ENCODE data around the gene INSL3.
A peak's percentile ranks its signal among the peaks of the same experiment; 100 is the strongest.
"Not testable (repeated sequence)": the region's sequence is repeated elsewhere in the genome, so short reads cannot be mapped to it uniquely, and the experiment has no call there.

INSL3 gene

DNA sequence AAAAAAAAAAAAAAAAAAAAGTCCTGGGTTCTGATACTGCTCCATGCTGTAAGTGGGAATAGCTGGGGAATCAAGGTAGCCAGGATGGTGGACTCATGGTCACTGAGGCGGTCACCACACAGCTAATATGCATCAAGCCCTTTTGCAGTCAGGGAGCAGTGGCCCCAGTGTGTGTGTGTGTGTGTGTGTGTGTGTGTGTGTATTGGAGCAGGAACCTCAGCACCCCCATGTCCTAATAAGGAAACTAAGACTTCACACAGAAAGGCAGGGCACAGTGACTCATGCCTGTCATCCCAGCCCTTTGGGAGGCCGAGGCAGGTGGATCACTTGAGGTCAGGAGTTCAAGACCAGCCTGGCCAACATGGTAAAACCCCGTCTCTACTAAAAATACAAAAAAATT lies 14.4 kb downstream of the INSL3 start:
- no peak overlapping the region for H3K27ac Mint-ChIP-seq
- peak overlapping the region; percentile 54 for H3K4me3 Mint-ChIP-seq
- no peaks in the 10 kb centered on the region for H3K36me3 Mint-ChIP-seq
- no peaks in the 10 kb centered on the region for H3K27me3 Mint-ChIP-seq
- no peaks in the 10 kb centered on the region for H3K9me3 Mint-ChIP-seq (ENCODE audit: low read depth)
- H3K4me1 Mint-ChIP-seq (ENCODE audit: low read depth): peaks cover 34% of the 10 kb centered on the region

DNA sequence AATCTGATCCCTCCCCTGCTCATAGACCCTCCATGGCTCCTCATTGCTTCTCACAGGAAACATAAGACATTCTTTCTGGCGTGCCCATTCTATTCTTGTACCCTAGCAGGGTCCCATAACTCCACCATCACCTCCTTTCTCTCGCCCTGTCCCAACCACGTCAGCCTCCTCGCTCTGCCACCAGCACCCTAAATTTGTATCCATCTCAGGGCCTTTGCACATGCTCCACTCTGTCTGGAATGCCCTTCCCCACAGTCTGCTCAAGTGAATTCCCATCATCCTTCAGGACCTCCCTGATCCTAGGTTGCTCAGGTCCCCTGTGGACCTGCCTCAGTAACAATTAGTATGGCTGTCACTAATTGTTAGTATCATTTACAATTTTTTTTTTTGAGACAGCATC lies 15.9 kb downstream of the INSL3 start:
- H3K9me3 Mint-ChIP-seq (ENCODE audit: low read depth): no peaks in the 10 kb centered on the region
- H3K4me1 Mint-ChIP-seq (ENCODE audit: low read depth): peaks cover 35% of the 10 kb centered on the region
- H3K27me3 Mint-ChIP-seq: no peaks in the 10 kb centered on the region
- peak overlapping the region; percentile 9 for H3K4me3 Mint-ChIP-seq
- H3K27ac Mint-ChIP-seq: peak overlapping the region; percentile 22
- no peaks in the 10 kb centered on the region for H3K36me3 Mint-ChIP-seq

DNA sequence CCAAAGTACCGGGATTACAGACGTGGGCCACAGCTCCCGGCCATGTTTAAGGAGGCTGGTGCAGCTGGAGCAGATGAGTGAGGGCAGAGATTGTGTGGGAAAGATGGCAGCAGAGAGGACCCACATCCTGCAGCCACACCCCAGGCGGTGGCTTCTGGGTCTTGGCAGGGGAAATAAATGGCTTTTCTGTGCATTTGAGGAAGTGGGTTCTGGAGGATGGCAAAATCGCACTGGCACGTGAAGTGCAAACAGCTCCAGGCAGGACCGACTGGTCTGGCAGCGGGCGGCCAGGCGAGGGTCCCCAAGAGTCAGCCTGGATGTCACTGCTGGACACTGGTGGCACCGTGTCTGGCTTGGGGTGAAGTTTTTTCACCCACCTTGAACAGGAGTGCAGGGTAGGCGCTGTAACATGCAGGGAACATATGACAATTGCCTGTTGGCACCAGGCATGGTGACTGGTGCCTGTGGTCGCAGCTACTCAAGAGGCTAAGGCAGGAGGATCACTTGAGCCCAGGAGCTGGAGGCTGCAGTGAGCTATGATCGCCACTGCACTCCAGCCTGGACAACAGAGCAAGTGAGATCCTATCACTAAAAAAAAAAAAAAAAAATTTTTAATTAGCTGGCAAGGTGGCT lies 17.9 kb downstream of the INSL3 start:
- peaks cover 35% of the 10 kb centered on the region for H3K4me1 Mint-ChIP-seq (ENCODE audit: low read depth)
- H3K9me3 Mint-ChIP-seq (ENCODE audit: low read depth): no peaks in the 10 kb centered on the region
- peak overlapping the region; percentile 63 for H3K4me3 Mint-ChIP-seq
- H3K27ac Mint-ChIP-seq: peak overlapping the region; percentile 76
- H3K27me3 Mint-ChIP-seq: no peaks in the 10 kb centered on the region
- no peaks in the 10 kb centered on the region for H3K36me3 Mint-ChIP-seq

DNA sequence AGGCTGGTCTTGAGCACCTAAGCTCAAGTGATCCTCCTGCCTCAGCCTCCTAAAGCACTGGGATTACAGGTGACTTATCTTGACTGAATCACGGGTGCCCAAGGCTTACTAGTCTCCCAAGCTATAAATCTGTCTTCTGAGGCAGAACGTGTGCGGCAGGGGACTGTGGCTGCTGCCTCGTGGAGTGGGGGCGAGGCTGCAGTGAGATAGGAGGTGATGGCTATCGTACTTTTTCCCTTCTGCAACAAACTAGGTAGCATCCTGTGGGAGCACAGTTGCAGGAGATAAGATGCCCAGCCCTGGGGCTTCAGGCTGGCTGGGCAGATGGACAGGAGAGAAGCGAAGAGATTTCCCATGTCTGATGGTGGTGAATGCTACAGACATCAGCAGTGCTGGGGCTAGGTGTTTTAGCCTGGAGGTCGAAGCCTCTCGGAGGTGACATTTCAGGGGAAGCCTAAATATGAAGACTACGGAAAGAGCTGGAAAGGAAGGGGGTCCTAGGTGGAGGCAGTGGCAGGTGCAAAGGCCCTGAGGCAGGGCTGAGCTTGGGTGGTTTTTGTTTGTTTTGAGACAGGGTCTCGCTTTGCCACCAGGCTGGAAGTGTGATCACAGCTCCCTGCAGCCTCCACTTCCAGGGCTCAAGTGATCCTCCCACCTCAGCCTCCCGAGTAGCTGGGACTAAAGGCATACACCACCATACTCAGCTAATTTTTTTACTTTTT lies 19.0 kb downstream of the INSL3 start:
- Mint-ChIP-seq H3K27ac (peak overlapping the region; percentile 11), H3K9me3 (ENCODE audit: low read depth) (no peaks in the 10 kb centered on the region), H3K4me1 (ENCODE audit: low read depth) (peaks cover 35% of the 10 kb centered on the region), H3K4me3 (peak overlapping the region; percentile 7), H3K36me3 (no peaks in the 10 kb centered on the region), H3K27me3 (no peaks in the 10 kb centered on the region)

DNA sequence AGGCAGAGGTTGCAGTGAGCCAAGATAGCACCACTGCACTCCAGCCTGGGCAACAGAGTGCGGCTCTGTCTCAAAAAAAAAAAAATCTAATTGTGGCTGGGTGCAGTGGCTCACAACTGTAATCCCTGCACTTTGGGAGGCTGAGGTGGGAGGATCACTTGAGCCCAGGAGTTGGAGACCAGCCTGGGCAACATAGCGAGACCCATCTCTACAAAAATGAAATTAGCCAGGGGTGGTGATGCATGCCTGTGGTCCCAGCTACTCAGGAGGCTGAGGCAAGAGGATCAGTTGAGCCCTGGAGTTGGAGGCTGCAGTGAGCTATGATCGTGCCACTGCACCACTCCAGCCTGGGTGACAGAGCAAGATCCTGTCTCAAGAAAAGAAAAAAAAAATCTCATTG lies 22.7 kb downstream of the INSL3 start:
- peaks cover 48% of the 10 kb centered on the region for H3K4me1 Mint-ChIP-seq (ENCODE audit: low read depth)
- H3K4me3 Mint-ChIP-seq; H3K9me3 Mint-ChIP-seq (ENCODE audit: low read depth); H3K27me3 Mint-ChIP-seq; H3K36me3 Mint-ChIP-seq; H3K27ac Mint-ChIP-seq: not testable (repeated sequence)

DNA sequence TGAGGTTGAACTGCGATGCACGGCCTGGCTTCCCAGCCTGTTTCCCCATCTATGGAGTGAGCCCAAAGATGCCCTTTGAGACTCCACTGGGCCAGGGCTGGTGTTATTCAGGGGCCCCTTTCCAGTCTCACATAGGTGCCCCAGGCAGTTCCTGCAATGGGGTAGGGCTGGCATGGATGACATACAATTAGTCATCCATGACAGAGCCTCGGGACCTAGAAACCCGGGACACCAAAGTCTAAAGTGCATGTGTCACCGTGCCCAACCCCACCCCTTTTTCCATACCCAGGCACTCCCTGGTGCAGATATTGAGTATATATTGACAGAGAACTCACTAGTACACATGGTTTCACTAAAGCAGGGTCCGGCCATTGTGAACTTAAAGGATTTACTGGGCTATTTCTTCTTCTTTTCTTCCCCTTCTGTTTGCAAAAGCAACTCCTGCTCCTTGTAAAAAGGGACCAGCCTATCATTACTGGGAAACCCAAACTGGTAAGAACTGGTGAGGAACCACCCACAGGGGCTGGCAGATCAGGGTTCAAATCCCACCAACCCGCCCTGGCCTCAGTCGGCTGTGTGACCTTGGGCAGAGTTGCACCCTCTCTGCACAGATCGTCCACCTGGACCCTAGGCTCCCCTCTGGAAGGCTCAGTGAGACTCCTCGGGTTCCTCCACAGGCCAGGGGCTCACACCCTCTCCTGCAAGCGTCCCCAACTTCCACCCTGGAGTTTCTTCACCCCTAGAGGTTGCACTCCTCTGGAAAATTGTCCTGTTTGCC lies 23.7 kb downstream of the INSL3 start:
- H3K4me3 Mint-ChIP-seq: no peak overlapping the region
- peaks cover 46% of the 10 kb centered on the region for H3K4me1 Mint-ChIP-seq (ENCODE audit: low read depth)
- H3K27ac Mint-ChIP-seq: no peak overlapping the region
- H3K9me3 Mint-ChIP-seq (ENCODE audit: low read depth): no peaks in the 10 kb centered on the region
- no peaks in the 10 kb centered on the region for H3K36me3 Mint-ChIP-seq
- no peaks in the 10 kb centered on the region for H3K27me3 Mint-ChIP-seq

DNA sequence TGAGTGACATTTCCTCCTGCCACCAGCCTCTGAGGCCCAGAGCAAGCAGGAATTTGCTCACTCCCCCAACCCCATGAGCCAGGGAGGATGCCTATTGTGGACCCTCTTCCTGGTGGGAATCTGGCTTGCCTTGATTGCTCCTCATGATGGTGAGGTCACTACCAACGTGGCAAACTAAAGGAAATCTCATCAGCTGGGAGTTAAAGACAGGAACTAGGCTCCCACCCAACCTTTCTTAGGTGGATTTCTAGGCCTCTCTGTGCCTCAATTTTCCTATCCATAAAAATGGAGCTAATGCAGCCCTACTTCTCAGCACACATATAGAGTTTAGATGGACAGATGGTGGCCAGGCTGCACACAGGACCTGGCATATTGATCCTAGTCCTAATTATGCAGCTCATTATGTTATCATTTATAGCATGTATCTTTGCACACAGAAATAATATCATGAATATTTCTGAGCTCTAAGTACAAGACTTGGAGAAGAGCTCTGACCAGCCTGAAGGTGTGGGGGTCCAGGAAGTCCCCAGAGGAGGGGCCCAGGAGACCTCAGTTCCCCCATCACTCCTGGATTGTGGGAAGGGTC lies 24.4 kb downstream of the INSL3 start:
- Mint-ChIP-seq H3K9me3 (ENCODE audit: low read depth) (no peaks in the 10 kb centered on the region), H3K4me3 (no peak overlapping the region), H3K27me3 (no peaks in the 10 kb centered on the region), H3K4me1 (ENCODE audit: low read depth) (peaks cover 43% of the 10 kb centered on the region), H3K27ac (no peak overlapping the region), H3K36me3 (no peaks in the 10 kb centered on the region)

DNA sequence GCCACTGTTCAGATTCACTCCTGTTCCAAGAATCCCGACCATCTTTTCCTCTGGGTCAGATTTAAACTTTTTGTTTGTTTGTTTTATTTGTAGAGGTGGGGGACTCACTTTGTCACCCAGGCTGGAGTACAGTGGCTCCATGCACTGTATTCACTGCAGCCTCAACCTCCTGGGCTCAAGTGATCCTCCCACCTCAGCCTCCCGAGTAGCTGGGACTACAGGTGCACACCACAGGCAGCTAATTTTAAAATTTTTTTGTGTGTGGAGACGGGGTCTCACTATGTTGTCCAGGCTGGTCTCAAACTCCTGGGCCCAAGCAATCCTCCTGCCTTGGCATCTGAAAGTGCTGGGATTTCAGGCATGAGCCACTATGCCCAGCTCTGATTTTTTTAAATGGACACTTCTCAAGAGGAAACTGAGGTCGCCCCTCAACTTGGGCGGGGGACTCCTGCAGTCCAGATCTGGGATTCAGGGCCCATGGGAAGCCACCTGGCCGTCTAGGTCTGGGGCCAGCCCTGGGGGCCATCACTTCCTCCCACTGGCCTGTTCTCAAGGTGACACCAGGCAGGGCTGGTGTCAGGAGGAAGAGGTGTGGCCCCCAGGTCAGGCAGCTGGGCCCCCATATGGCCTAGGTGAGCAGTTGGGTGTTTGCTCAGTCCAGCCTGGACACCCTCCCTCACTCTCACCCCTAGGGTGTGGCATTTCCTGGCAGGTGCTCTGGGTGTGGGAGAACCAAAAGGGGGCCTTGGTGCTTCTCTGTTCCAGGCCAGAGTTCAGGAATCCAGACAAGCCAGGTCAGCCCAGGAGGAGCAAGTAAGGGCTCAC lies 25.1 kb downstream of the INSL3 start:
- peaks cover 49% of the 10 kb centered on the region for H3K4me1 Mint-ChIP-seq (ENCODE audit: low read depth)
- H3K36me3 Mint-ChIP-seq: no peaks in the 10 kb centered on the region
- H3K4me3 Mint-ChIP-seq: no peak overlapping the region
- no peaks in the 10 kb centered on the region for H3K9me3 Mint-ChIP-seq (ENCODE audit: low read depth)
- no peak overlapping the region for H3K27ac Mint-ChIP-seq
- no peaks in the 10 kb centered on the region for H3K27me3 Mint-ChIP-seq

DNA sequence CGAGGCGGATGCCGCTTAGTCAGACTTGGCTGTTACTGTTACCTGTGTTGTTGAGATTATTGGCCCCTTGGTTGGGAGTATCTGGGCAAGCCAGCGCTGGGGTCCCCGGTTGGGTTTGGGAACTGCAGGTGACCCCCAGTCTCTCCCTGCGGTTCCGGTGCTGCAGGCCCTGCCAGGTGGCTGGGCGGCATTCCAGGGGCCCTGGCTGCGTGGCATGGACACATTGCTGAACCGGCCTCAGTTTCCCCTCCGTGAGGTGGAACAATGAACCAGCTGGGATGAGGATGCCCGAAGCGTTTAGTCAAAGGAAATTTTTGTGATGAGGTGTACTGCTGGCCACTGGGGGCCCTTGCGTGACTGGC lies 25.8 kb downstream of the INSL3 start:
- H3K4me3 Mint-ChIP-seq: peak overlapping the region; percentile 35
- no peak overlapping the region for H3K27ac Mint-ChIP-seq
- no peaks in the 10 kb centered on the region for H3K27me3 Mint-ChIP-seq
- H3K4me1 Mint-ChIP-seq (ENCODE audit: low read depth): peaks cover 51% of the 10 kb centered on the region
- no peaks in the 10 kb centered on the region for H3K9me3 Mint-ChIP-seq (ENCODE audit: low read depth)
- no peaks in the 10 kb centered on the region for H3K36me3 Mint-ChIP-seq

DNA sequence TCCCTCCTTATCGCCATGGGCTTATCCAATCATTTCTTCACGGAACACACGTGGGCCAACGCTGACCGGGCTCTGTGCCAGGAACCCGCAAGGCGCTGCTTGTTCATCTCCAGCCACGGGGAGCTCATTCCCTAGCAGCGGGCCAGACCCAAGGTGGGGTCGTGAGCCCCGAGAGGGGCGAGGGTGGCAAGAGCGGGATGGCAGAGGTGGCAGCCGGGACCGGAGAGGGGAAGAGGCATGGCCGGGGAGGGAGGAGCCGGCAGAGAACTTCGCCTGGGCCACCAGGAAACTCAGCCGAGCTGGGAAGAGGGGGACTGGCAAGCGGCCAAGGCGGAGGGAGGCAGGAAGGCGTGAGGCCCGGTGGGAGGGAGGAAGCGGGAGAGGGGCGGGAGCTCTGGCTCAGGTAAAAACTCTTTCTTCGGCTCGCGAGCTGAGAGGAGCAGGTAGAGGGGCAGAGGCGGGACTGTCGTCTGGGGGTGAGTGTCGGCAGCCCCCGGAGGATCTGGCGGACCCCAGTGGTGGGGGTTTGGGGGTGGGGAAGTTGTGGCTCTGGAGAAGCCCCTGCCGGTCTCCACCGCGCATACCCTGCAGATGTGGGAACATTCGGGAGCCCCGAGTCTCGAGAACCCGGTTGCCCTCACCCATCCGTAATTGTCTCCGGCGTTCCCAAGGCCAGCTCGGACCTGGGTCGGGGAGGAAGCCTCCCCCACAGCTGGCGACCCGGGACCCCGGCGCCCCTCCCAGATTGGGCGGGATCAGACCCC lies 26.4 kb downstream of the INSL3 start, which contains the start of gene B3GNT3:
Gene B3GNT3, plus strand, starts transcription at position 408 of the 764 bp plus-strand sequence. CDS start 12,670 bp downstream, outside the sequence.
- Mint-ChIP-seq H3K27ac (peak within 1 kb of the TSS; percentile 54), H3K27me3 (no peaks in the 10 kb centered on the region), H3K9me3 (ENCODE audit: low read depth) (no peaks in the 10 kb centered on the region), H3K4me3 (peak within 1 kb of the TSS; percentile 65), H3K4me1 (ENCODE audit: low read depth) (peaks cover 57% of the 10 kb centered on the region), H3K36me3 (no peaks in the 10 kb centered on the region)

DNA sequence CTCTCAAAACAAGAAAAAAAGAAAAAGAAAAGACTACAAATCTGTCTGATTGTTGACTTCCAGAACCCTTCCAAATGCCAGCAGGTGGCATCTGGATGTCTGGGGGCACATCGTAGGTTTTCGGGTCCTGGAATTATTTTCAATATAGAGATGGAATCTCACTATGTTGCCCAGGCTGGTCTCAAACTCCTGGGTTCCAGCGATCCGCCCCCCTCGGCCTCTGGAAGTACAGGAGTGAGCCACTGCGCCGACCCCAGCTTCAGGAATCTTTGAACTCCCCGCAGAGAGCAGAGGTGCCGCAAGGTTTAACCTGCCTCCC lies 26.9 kb downstream of the INSL3 start:
- Mint-ChIP-seq H3K4me1 (ENCODE audit: low read depth) (peaks cover 58% of the 10 kb centered on the region), H3K36me3 (no peaks in the 10 kb centered on the region), H3K27me3 (no peaks in the 10 kb centered on the region), H3K4me3 (peak overlapping the region; percentile 65), H3K9me3 (ENCODE audit: low read depth) (no peaks in the 10 kb centered on the region), H3K27ac (peak overlapping the region; percentile 54)

DNA sequence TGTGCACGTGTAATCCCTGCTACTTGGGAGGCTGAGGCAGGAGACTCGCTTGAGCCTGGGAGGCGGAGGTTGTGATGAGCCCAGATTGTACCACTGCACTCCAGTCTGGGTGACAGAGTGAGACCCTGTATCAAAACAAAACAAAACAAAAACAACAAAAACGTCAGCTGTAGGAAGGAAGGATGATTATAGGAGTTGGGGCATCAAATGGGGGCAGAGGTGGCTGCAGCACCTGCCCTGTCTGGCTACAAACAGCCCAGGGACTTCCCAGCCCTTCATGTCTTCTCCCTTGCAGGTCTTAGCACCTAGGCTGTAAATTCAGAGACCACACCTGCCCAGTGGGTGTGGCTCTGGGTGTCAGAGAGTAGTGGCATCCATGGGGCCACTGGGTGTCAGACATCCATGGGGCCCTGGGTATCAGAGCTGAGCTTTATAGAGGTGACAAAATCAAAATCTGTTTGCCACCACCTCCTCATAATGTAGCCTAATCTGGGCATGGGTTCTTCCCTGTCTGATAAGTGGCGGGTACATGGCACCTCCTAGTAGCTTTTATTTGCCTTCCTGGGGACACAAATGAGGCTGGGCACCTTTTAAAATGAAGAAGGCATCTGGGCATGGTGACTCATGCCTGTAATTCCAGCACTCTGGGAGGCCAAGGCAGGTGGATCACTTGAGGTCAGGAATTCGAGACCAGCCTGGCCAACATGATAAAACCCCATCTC lies 31.1 kb downstream of the INSL3 start:
- H3K9me3 Mint-ChIP-seq (ENCODE audit: low read depth): no peaks in the 10 kb centered on the region
- H3K4me1 Mint-ChIP-seq (ENCODE audit: low read depth): peaks cover 36% of the 10 kb centered on the region
- no peak overlapping the region for H3K4me3 Mint-ChIP-seq
- peaks cover 2% of the 10 kb centered on the region for H3K36me3 Mint-ChIP-seq
- no peaks in the 10 kb centered on the region for H3K27me3 Mint-ChIP-seq
- peak overlapping the region; percentile 54 for H3K27ac Mint-ChIP-seq

DNA sequence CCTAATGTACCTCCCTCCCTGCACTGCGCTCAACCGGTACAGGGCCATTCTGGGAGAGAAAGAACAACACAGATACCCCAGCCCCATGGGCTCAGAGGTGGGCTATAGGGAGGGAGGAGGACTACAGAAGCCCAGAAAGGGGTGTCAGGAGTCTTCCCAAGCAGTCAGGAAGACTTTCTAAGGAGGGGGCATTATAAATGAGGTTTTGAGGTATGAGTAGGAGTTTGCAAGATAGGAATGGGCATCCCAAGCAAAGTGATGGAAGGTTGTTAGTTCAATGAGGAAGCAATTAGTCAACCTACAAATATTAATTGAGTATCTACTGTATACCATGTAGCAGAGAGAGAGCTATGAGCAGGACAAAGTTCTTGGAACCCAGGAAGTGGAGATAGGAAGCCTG lies 32.7 kb downstream of the INSL3 start:
- peak overlapping the region; percentile 68 for H3K27ac Mint-ChIP-seq
- peaks cover 28% of the 10 kb centered on the region for H3K4me1 Mint-ChIP-seq (ENCODE audit: low read depth)
- H3K27me3 Mint-ChIP-seq: no peaks in the 10 kb centered on the region
- H3K36me3 Mint-ChIP-seq: peaks cover 5% of the 10 kb centered on the region
- H3K9me3 Mint-ChIP-seq (ENCODE audit: low read depth): no peaks in the 10 kb centered on the region
- no peak overlapping the region for H3K4me3 Mint-ChIP-seq

Measured in activated naive CD8-positive, alpha-beta T cell (primary cell).